ENCODE results near the gene HIBCH.
"Not testable (repeated sequence)": the region's sequence is repeated elsewhere in the genome, so short reads cannot be mapped to it uniquely, and the experiment has no call there.

Gene HIBCH

GRCh38 chr2:190254063-190254850 is 65.4 kb downstream of the HIBCH start:
- FAIRE-seq: no peak
- DNase-seq (ENCODE audit: low spot score): no peak

GRCh38 chr2:190250421-190250820 is 69.2 kb downstream of the HIBCH start:
- FAIRE-seq: no peak
- no peak for DNase-seq (ENCODE audit: low spot score)

GRCh38 chr2:190235551-190236075 is 84.0 kb downstream of the HIBCH start:
- DNase-seq (ENCODE audit: low spot score): no peak
- no peak for FAIRE-seq

GRCh38 chr2:190235101-190235500 is 84.5 kb downstream of the HIBCH start:
- FAIRE-seq (no peak), DNase-seq (ENCODE audit: low spot score) (no peak)

GRCh38 chr2:190223989-190224388 is 95.6 kb downstream of the HIBCH start:
- not testable (repeated sequence) for DNase-seq (ENCODE audit: low spot score)

GRCh38 chr2:190222745-190223144 is 96.9 kb downstream of the HIBCH start:
- DNase-seq (ENCODE audit: low spot score); FAIRE-seq: not testable (repeated sequence)

More at GRCh38 chr2:190223989-190224388, 95.6 kb downstream of the HIBCH start:
- not testable (repeated sequence) for FAIRE-seq

GRCh38 chr2:190221429-190221828 is 98.2 kb downstream of the HIBCH start:
- no peak for FAIRE-seq
- DNase-seq (ENCODE audit: low spot score): no peak

- DNase-seq (ENCODE audit: low spot score) (no peak), FAIRE-seq (no peak)
Measured at GRCh38 chr2:190219186-190219585, 100.4 kb downstream of the HIBCH start.

GRCh38 chr2:190217616-190218015 is 102.0 kb downstream of the HIBCH start:
- no peak for FAIRE-seq
- DNase-seq (ENCODE audit: low spot score): no peak

GRCh38 chr2:190216829-190217228 is 102.8 kb downstream of the HIBCH start:
- DNase-seq (ENCODE audit: low spot score) (no peak), FAIRE-seq (no peak)

- DNase-seq (ENCODE audit: low spot score) (no peak), FAIRE-seq (no peak)
Measured at GRCh38 chr2:190215620-190216019, 104.0 kb downstream of the HIBCH start.

- no peak for DNase-seq (ENCODE audit: low spot score)
- FAIRE-seq: no peak
Measured at GRCh38 chr2:190214426-190215194, 105.0 kb downstream of the HIBCH start.

- DNase-seq (ENCODE audit: low spot score): no peak
- no peak for FAIRE-seq
Measured at GRCh38 chr2:190213441-190214335, 105.9 kb downstream of the HIBCH start.

GRCh38 chr2:190210471-190210870 is 109.2 kb downstream of the HIBCH start:
- no peak for DNase-seq (ENCODE audit: low spot score)
- no peak for FAIRE-seq

GRCh38 chr2:190209559-190209958 is 110.1 kb downstream of the HIBCH start:
- no peak for FAIRE-seq
- no peak for DNase-seq (ENCODE audit: low spot score)

GRCh38 chr2:190207930-190208329 is 111.7 kb downstream of the HIBCH start:
- DNase-seq (ENCODE audit: low spot score) (no peak), FAIRE-seq (no peak)

GRCh38 chr2:190205657-190206056 is 114.0 kb downstream of the HIBCH start:
- no peak for FAIRE-seq
- no peak for DNase-seq (ENCODE audit: low spot score)

GRCh38 chr2:190202604-190203003 is 117.0 kb downstream of the HIBCH start:
- DNase-seq (ENCODE audit: low spot score): no peak
- FAIRE-seq: no peak

- DNase-seq (ENCODE audit: low spot score) (no peak), FAIRE-seq (no peak)
Measured at GRCh38 chr2:190202018-190202417, 117.6 kb downstream of the HIBCH start.

- DNase-seq (ENCODE audit: low spot score): no peak
Measured at GRCh38 chr2:190200603-190201002, 119.0 kb downstream of the HIBCH start.

GRCh38 chr2:190199530-190199929 is 120.1 kb downstream of the HIBCH start:
- DNase-seq (ENCODE audit: low spot score) (no peak), FAIRE-seq (no peak)

More at GRCh38 chr2:190200603-190201002, 119.0 kb downstream of the HIBCH start:
- FAIRE-seq: no peak
